SU-DHL-6 (cell line): ENCODE measurements around the gene C1orf232.

Experiments used
- CTCF ChIP-seq: fragments of 200-600 bp; sonication (generic); IDR thresholded peaks from one replicate; pipeline ENCODE4 v1.5.1; 2017; ENCODE audit warnings: antibody characterized with exemption, mild to moderate bottlenecking, low read length, moderate library complexity; ENCODE audit not compliant: insufficient read depth, poor library complexity, severe bottlenecking
- EZH2phosphoT487 ChIP-seq: fragments of 200-600 bp; sonication (generic), shearing (Covaris generic); conservative IDR thresholded peaks from 2 replicates; pipeline ENCODE4 v1.6.1; 2018; ENCODE audit warnings: mild to moderate bottlenecking, antibody characterized with exemption, low read length, moderate library complexity, mixed read lengths

GRCh38 chr1:26213335-26213905 lies 44.7 kb upstream of the C1orf232 start:
- TF ChIP-seq CTCF, result no peak
- no peak for TF ChIP-seq EZH2phosphoT487
